Lung (tissue), 12 donors: ENCODE results near the gene PACS1. TPM values are rescaled to one million over a fixed set of nuclear protein-coding genes. Genes with fewer than 3 reads are reported as not detected.

Source experiments
- ATAC-seq: fragments of 200-7000 bp; cut with Tn5 transposase; one replicate; pipeline ENCODE4 v1.9.1; 2020; ENCODE audit warnings: moderate number of reproducible peaks; ENCODE audit not compliant: insufficient read depth, low FRiP score
- DNase-seq, 3 donors: peaks; one replicate each; pipeline ENCODE4 v3.0.0-alpha.2; 2013 to 2017
- H3K27ac ChIP-seq, 2 donors: one replicate each; pipeline ENCODE4 v1.5.1; 2013; ENCODE audit warnings: mild to moderate bottlenecking in 2 of 2, moderate library complexity in 2 of 2, control low read depth in 1 of 2, inconsistent platforms in 1 of 2, low read depth in 1 of 2, low read length in 1 of 2
- H3K27me3 ChIP-seq, 3 donors: one replicate each; pipeline ENCODE4 v1.5.1; 2013; ENCODE audit warnings: low read length in 2 of 3; ENCODE audit not compliant: control insufficient read depth in 3 of 3, insufficient read depth in 3 of 3
- H3K36me3 ChIP-seq, 4 donors: one replicate each; pipeline ENCODE4 v1.5.1; 2013; ENCODE audit warnings: low read length in 4 of 4, mild to moderate bottlenecking in 1 of 4, moderate library complexity in 1 of 4; ENCODE audit not compliant: control insufficient read depth in 4 of 4, insufficient read depth in 4 of 4
- H3K4me1 ChIP-seq, 5 donors: one replicate each; pipeline ENCODE4 v1.5.1; 2013; ENCODE audit warnings: low read length in 5 of 5, mild to moderate bottlenecking in 2 of 5, moderate library complexity in 1 of 5; ENCODE audit not compliant: control insufficient read depth in 5 of 5, insufficient read depth in 5 of 5
- H3K4me3 ChIP-seq: one replicate; pipeline ENCODE4 v1.5.1; 2013; ENCODE audit warnings: mild to moderate bottlenecking, control low read depth, moderate library complexity
- H3K9ac ChIP-seq, 2 donors: one replicate each; pipeline ENCODE4 v1.5.1; 2013; ENCODE audit warnings: low read length in 2 of 2, control low read depth in 1 of 2; ENCODE audit not compliant: insufficient read depth in 1 of 2
- H3K9me3 ChIP-seq, 4 donors: one replicate each; pipeline ENCODE4 v1.5.1; 2013; ENCODE audit warnings: low read length in 3 of 4, mild to moderate bottlenecking in 1 of 4, moderate library complexity in 1 of 4; ENCODE audit not compliant: control insufficient read depth in 4 of 4, insufficient read depth in 3 of 4
- WGBS, 2 donors: extraction: QIAGEN DNeasy Blood & Tissue Kit; methylation state at CpG; one replicate each; pipeline ENCODE4 v1.1.7; 2013; 5-methylcytosine and 5-hydroxymethylcytosine counted together
- polyA plus RNA-seq, 2 donors: library from polyadenylated mRNA; stranded (reverse); fragments of 200-250 nt; gene quantifications; one replicate each; pipeline ENCODE4 v1.2.1, GENCODE V29; 2013
- total RNA-seq, 2 donors: library from RNA; depleted of rRNA in 1 of 2; stranded (reverse); fragments of >200 nt in 1 of 2; gene quantifications; one replicate each; pipeline ENCODE4 v1.2.1, GENCODE V29; 2014 to 2021
- TF ChIP-seq, protein P1 (sequence below): IDR thresholded peaks from 2 replicates; pipeline ENCODE4 v1.5.1; 2012; ENCODE audit warnings: mild to moderate bottlenecking; ENCODE audit errors: control extremely low read depth, extremely low read depth
- donor health status: control.
- donor health status: control.
- donor health status: Bipolar disorder and iron deficiency.
- donor health status: healthy.
- donor health status: DM: yes; HTN: yes; CAD: no.

PACS1 gene
- total and polyA plus RNA-seq, 4 donors = 22.2 to 48.8 (median 34.7) TPM

DNA sequence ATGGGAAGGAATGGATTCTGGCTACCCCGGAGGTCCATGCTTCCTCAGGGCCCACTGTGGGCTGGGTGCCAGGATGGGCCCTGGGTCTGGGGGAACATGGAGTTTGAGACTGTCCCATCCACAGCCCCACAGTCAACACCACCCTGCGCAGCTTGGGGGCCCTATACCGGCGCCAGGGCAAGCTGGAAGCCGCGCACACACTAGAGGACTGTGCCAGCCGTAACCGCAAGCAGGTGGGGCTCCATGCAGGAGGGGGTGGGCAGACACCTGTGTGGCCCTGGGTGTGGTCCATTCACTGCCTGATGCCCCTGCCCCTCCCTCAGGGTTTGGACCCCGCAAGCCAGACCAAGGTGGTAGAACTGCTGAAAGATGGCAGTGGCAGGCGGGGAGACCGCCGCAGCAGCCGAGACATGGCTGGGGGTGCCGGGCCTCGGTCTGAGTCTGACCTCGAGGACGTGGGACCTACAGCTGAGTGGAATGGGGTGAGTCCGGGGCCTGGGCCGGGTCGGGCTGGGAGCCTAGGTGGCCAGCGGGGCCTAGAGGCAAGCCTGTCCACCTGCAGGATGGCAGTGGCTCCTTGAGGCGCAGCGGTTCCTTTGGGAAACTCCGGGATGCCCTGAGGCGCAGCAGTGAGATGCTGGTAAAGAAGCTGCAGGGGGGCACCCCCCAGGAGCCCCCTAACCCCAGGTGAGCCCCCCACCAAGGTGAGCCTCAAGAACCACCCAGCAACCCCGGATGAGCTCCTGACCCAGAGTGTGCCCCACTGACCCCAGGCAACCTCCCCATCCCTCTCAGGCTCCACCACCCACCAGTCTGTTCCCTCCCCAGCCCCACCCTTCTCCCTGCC, 195.7 kb downstream of the PACS1 start:
- Histone ChIP-seq H3K27me3 (no peaks in the 10 kb centered on the region), H3K36me3 (peaks cover 0 to 34% (median 16%) of the 10 kb centered on the region in 4 donors), H3K27ac (peak overlapping the region in 1 of 2 donors; percentile 1), H3K9me3 (no peaks in the 10 kb centered on the region), H3K9ac (no peak overlapping the region), H3K4me1 (peaks cover 0 to 13% (median 4%) of the 10 kb centered on the region in 5 donors), H3K4me3 (no peak overlapping the region)
- DNase-seq = no peak
- ATAC-seq = no peak
- 95% methylated on average over 26 of the region's 26 CpGs for WGBS, 2 donors
- TF ChIP-seq, protein P1, sequence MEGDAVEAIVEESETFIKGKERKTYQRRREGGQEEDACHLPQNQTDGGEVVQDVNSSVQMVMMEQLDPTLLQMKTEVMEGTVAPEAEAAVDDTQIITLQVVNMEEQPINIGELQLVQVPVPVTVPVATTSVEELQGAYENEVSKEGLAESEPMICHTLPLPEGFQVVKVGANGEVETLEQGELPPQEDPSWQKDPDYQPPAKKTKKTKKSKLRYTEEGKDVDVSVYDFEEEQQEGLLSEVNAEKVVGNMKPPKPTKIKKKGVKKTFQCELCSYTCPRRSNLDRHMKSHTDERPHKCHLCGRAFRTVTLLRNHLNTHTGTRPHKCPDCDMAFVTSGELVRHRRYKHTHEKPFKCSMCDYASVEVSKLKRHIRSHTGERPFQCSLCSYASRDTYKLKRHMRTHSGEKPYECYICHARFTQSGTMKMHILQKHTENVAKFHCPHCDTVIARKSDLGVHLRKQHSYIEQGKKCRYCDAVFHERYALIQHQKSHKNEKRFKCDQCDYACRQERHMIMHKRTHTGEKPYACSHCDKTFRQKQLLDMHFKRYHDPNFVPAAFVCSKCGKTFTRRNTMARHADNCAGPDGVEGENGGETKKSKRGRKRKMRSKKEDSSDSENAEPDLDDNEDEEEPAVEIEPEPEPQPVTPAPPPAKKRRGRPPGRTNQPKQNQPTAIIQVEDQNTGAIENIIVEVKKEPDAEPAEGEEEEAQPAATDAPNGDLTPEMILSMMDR = no peak

DNA sequence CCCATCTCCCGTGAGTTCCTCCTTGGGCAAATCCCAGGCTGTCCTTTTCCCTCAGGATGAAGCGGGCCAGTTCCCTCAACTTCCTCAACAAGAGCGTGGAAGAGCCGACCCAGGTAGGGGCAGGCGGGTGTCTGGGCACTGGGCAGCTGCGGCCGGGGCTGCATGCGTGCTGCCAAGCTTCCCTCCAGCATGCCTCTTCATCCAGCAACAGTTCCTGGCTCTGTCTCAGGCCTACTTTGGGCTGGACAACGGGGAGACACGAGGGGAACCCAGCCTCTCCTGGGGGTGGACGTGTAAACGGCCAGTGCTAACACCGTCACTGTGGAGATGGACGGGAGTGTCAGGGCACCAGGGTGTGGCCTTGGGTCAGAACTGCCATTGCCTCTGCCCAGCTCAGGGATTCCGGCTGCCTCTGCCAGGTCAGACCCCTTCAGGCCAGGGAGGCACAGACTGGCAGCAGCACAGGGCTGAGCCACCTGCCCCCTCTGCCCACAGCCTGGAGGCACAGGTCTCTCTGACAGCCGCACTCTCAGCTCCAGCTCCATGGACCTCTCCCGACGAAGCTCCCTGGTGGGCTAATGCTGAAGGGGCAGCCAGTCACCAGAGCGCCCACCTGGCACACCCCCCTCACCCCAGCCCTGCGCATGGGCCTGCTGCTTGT, 196.4 kb downstream of the PACS1 start:
- peaks cover 0 to 13% (median 4%) of the 10 kb centered on the region in 5 donors for H3K4me1 ChIP-seq
- no peak overlapping the region for H3K4me3 ChIP-seq
- H3K27me3 ChIP-seq = no peaks in the 10 kb centered on the region
- H3K36me3 ChIP-seq = peaks cover 0 to 34% (median 15%) of the 10 kb centered on the region in 4 donors
- TF ChIP-seq, protein P1 = no peak
- H3K27ac ChIP-seq = no peak overlapping the region
- ATAC-seq = no peak
- no peak overlapping the region for H3K9ac ChIP-seq
- WGBS, 2 donors = 88 to 90% methylated on average over 18 to 20 of the region's 20 CpGs
- H3K9me3 ChIP-seq = no peaks in the 10 kb centered on the region
- DNase-seq = no peak

DNA sequence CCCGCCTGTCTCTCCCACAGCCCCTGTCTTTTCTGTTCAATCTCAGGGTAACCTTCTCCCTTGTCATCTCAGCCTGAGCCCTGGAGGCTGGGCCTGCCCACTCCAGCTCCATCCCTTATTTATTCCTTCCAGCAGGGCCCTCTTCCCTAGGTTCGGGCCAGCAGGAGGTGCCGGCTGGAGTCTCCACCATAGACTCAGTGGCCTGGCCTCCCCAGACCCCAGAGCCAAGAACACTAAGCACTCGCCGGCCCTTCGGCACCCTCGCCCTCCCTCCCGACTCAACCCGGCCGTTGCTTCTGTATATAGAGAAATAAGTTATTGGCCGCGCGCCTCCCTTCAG, 196.9 kb downstream of the PACS1 start:
- Histone ChIP-seq H3K4me3 (peak overlapping the region; percentile 40), H3K36me3 (peaks cover 0 to 34% (median 18%) of the 10 kb centered on the region in 4 donors), H3K27me3 (no peaks in the 10 kb centered on the region), H3K9me3 (no peaks in the 10 kb centered on the region), H3K9ac (no peak overlapping the region), H3K4me1 (peaks cover 0 to 13% (median 4%) of the 10 kb centered on the region in 5 donors), H3K27ac (peak overlapping the region; percentile 43 to 93)
- ATAC-seq = no peak
- 16 to 20% methylated on average over 13 of the region's 13 CpGs for WGBS, 2 donors
- DNase-seq = no peak
- TF ChIP-seq, protein P1 = no peak
